ENCODE measurements around the gene SH2D3C. TPM values are rescaled to one million over a fixed set of nuclear protein-coding genes. Genes with fewer than 3 reads are reported as not detected.

SH2D3C gene
- total and polyA plus RNA-seq, 2 donors = 18.2 to 25.1 TPM

- no peaks in the 10 kb centered on the region for H3K9me3 ChIP-seq (ENCODE audit: control insufficient read depth in 2 of 2, insufficient read depth in 1 of 2, low read length in 1 of 2)
- 24% methylated on average over 10 of the region's 10 CpGs for WGBS
- H3K4me1 ChIP-seq (ENCODE audit: control insufficient read depth in 2 of 2, insufficient read depth in 2 of 2, low read length in 2 of 2) = peaks cover 16 to 28% of the 10 kb centered on the region in 2 donors
- peak overlapping the region; percentile 53 to 74 for H3K4me3 ChIP-seq (ENCODE audit: low read length in 2 of 2)
- H3K27ac ChIP-seq (ENCODE audit: low read depth in 1 of 2, low read length in 1 of 2) = peak overlapping the region; percentile 74 to 83
- no peak for DNase-seq (ENCODE audit: low read depth in 6 of 9, low spot score in 9 of 9)
- no peaks in the 10 kb centered on the region for H3K27me3 ChIP-seq (ENCODE audit: control insufficient read depth in 2 of 2, insufficient read depth in 1 of 2, low read length in 1 of 2)
- H3K36me3 ChIP-seq (ENCODE audit: control insufficient read depth in 2 of 2, insufficient read depth in 2 of 2, low read length in 1 of 2) = peaks cover 4 to 11% of the 10 kb centered on the region in 2 donors
Measured at GRCh38 chr9:127801955-127802575, 23.6 kb upstream of the SH2D3C start.

- H3K9me3 ChIP-seq (ENCODE audit: control insufficient read depth in 2 of 2, insufficient read depth in 1 of 2, low read length in 1 of 2) = no peaks in the 10 kb centered on the region
- peak in 1 of 9 donors; percentile 51 for DNase-seq (ENCODE audit: low read depth in 6 of 9, low spot score in 9 of 9)
- peak overlapping the region; percentile 34 to 36 for H3K27ac ChIP-seq (ENCODE audit: low read depth in 1 of 2, low read length in 1 of 2)
- no peak overlapping the region for H3K4me3 ChIP-seq (ENCODE audit: low read length in 2 of 2)
- H3K36me3 ChIP-seq (ENCODE audit: control insufficient read depth in 2 of 2, insufficient read depth in 2 of 2, low read length in 1 of 2) = peaks cover 20 to 27% of the 10 kb centered on the region in 2 donors
- WGBS = 4% methylated on average over 11 of the region's 11 CpGs
- H3K4me1 ChIP-seq (ENCODE audit: control insufficient read depth in 2 of 2, insufficient read depth in 2 of 2, low read length in 2 of 2) = peaks cover 15 to 28% of the 10 kb centered on the region in 2 donors
- no peaks in the 10 kb centered on the region for H3K27me3 ChIP-seq (ENCODE audit: control insufficient read depth in 2 of 2, insufficient read depth in 1 of 2, low read length in 1 of 2)
Measured at GRCh38 chr9:127796852-127797370, 18.4 kb upstream of the SH2D3C start.

GRCh38 chr9:127796225-127796813 lies 17.9 kb upstream of the SH2D3C start:
- 41% methylated on average over 8 of the region's 8 CpGs for WGBS
- Histone ChIP-seq H3K27ac (ENCODE audit: low read depth in 1 of 2, low read length in 1 of 2) (peak overlapping the region in 1 of 2 donors; percentile 34), H3K27me3 (ENCODE audit: control insufficient read depth in 2 of 2, insufficient read depth in 1 of 2, low read length in 1 of 2) (no peaks in the 10 kb centered on the region), H3K4me3 (ENCODE audit: low read length in 2 of 2) (no peak overlapping the region), H3K36me3 (ENCODE audit: control insufficient read depth in 2 of 2, insufficient read depth in 2 of 2, low read length in 1 of 2) (peaks cover 25 to 31% of the 10 kb centered on the region in 2 donors), H3K9me3 (ENCODE audit: control insufficient read depth in 2 of 2, insufficient read depth in 1 of 2, low read length in 1 of 2) (no peaks in the 10 kb centered on the region), H3K4me1 (ENCODE audit: control insufficient read depth in 2 of 2, insufficient read depth in 2 of 2, low read length in 2 of 2) (peaks cover 15 to 26% of the 10 kb centered on the region in 2 donors)
- DNase-seq (ENCODE audit: low read depth in 6 of 9, low spot score in 9 of 9) = no peak

- Histone ChIP-seq H3K27me3 (ENCODE audit: control insufficient read depth in 2 of 2, insufficient read depth in 1 of 2, low read length in 1 of 2) (no peaks in the 10 kb centered on the region), H3K36me3 (ENCODE audit: control insufficient read depth in 2 of 2, insufficient read depth in 2 of 2, low read length in 1 of 2) (peaks cover 47 to 52% of the 10 kb centered on the region in 2 donors), H3K4me1 (ENCODE audit: control insufficient read depth in 2 of 2, insufficient read depth in 2 of 2, low read length in 2 of 2) (peaks cover 15 to 26% of the 10 kb centered on the region in 2 donors), H3K4me3 (ENCODE audit: low read length in 2 of 2) (no peak overlapping the region), H3K9me3 (ENCODE audit: control insufficient read depth in 2 of 2, insufficient read depth in 1 of 2, low read length in 1 of 2) (no peaks in the 10 kb centered on the region), H3K27ac (ENCODE audit: low read depth in 1 of 2, low read length in 1 of 2) (no peak overlapping the region)
- no peak for DNase-seq (ENCODE audit: low read depth in 6 of 9, low spot score in 9 of 9)
- WGBS = 89% methylated on average over 14 of the region's 14 CpGs
Measured at GRCh38 chr9:127794001-127794791, 15.7 kb upstream of the SH2D3C start.

GRCh38 chr9:127793093-127793708 lies 14.7 kb upstream of the SH2D3C start:
- H3K4me1 ChIP-seq (ENCODE audit: control insufficient read depth in 2 of 2, insufficient read depth in 2 of 2, low read length in 2 of 2) = peaks cover 15 to 26% of the 10 kb centered on the region in 2 donors
- 81% methylated on average over 8 of the region's 8 CpGs for WGBS
- H3K9me3 ChIP-seq (ENCODE audit: control insufficient read depth in 2 of 2, insufficient read depth in 1 of 2, low read length in 1 of 2) = no peaks in the 10 kb centered on the region
- peaks cover 56 to 62% of the 10 kb centered on the region in 2 donors for H3K36me3 ChIP-seq (ENCODE audit: control insufficient read depth in 2 of 2, insufficient read depth in 2 of 2, low read length in 1 of 2)
- H3K27me3 ChIP-seq (ENCODE audit: control insufficient read depth in 2 of 2, insufficient read depth in 1 of 2, low read length in 1 of 2) = no peaks in the 10 kb centered on the region
- no peak for DNase-seq (ENCODE audit: low read depth in 6 of 9, low spot score in 9 of 9)
- no peak overlapping the region for H3K27ac ChIP-seq (ENCODE audit: low read depth in 1 of 2, low read length in 1 of 2)
- no peak overlapping the region for H3K4me3 ChIP-seq (ENCODE audit: low read length in 2 of 2)

- Histone ChIP-seq H3K27me3 (ENCODE audit: control insufficient read depth in 2 of 2, insufficient read depth in 1 of 2, low read length in 1 of 2) (no peaks in the 10 kb centered on the region), H3K9me3 (ENCODE audit: control insufficient read depth in 2 of 2, insufficient read depth in 1 of 2, low read length in 1 of 2) (no peaks in the 10 kb centered on the region), H3K4me3 (ENCODE audit: low read length in 2 of 2) (no peak overlapping the region), H3K4me1 (ENCODE audit: control insufficient read depth in 2 of 2, insufficient read depth in 2 of 2, low read length in 2 of 2) (peaks cover 15 to 28% of the 10 kb centered on the region in 2 donors), H3K36me3 (ENCODE audit: control insufficient read depth in 2 of 2, insufficient read depth in 2 of 2, low read length in 1 of 2) (peaks cover 63 to 68% of the 10 kb centered on the region in 2 donors), H3K27ac (ENCODE audit: low read depth in 1 of 2, low read length in 1 of 2) (no peak overlapping the region)
- DNase-seq (ENCODE audit: low read depth in 6 of 9, low spot score in 9 of 9) = no peak
- WGBS = 93% methylated on average over 7 of the region's 7 CpGs
Measured at GRCh38 chr9:127792417-127793031, 14.1 kb upstream of the SH2D3C start.

GRCh38 chr9:127791085-127791484 lies 12.6 kb upstream of the SH2D3C start:
- H3K27ac ChIP-seq (ENCODE audit: low read depth in 1 of 2, low read length in 1 of 2) = no peak overlapping the region
- H3K4me1 ChIP-seq (ENCODE audit: control insufficient read depth in 2 of 2, insufficient read depth in 2 of 2, low read length in 2 of 2) = peaks cover 9 to 25% of the 10 kb centered on the region in 2 donors
- H3K4me3 ChIP-seq (ENCODE audit: low read length in 2 of 2) = no peak overlapping the region
- H3K9me3 ChIP-seq (ENCODE audit: control insufficient read depth in 2 of 2, insufficient read depth in 1 of 2, low read length in 1 of 2) = no peaks in the 10 kb centered on the region
- WGBS = 95% methylated on average over 4 of the region's 4 CpGs
- peaks cover 68 to 75% of the 10 kb centered on the region in 2 donors for H3K36me3 ChIP-seq (ENCODE audit: control insufficient read depth in 2 of 2, insufficient read depth in 2 of 2, low read length in 1 of 2)
- no peaks in the 10 kb centered on the region for H3K27me3 ChIP-seq (ENCODE audit: control insufficient read depth in 2 of 2, insufficient read depth in 1 of 2, low read length in 1 of 2)
- no peak for DNase-seq (ENCODE audit: low read depth in 6 of 9, low spot score in 9 of 9)

- no peak for DNase-seq (ENCODE audit: low read depth in 6 of 9, low spot score in 9 of 9)
- no peaks in the 10 kb centered on the region for H3K9me3 ChIP-seq (ENCODE audit: control insufficient read depth in 2 of 2, insufficient read depth in 1 of 2, low read length in 1 of 2)
- H3K27me3 ChIP-seq (ENCODE audit: control insufficient read depth in 2 of 2, insufficient read depth in 1 of 2, low read length in 1 of 2) = no peaks in the 10 kb centered on the region
- peaks cover 4 to 19% of the 10 kb centered on the region in 2 donors for H3K4me1 ChIP-seq (ENCODE audit: control insufficient read depth in 2 of 2, insufficient read depth in 2 of 2, low read length in 2 of 2)
- WGBS = 97% methylated on average over 9 of the region's 9 CpGs
- no peak overlapping the region for H3K27ac ChIP-seq (ENCODE audit: low read depth in 1 of 2, low read length in 1 of 2)
- peaks cover 68 to 75% of the 10 kb centered on the region in 2 donors for H3K36me3 ChIP-seq (ENCODE audit: control insufficient read depth in 2 of 2, insufficient read depth in 2 of 2, low read length in 1 of 2)
- no peak overlapping the region for H3K4me3 ChIP-seq (ENCODE audit: low read length in 2 of 2)
Measured at GRCh38 chr9:127790094-127790855, 11.8 kb upstream of the SH2D3C start.

Data from thymus (tissue), 11 donors.